Left kidney (tissue), 2 donors: ENCODE results near the gene ANAPC4. TPM values are rescaled to one million over a fixed set of nuclear protein-coding genes. Genes with fewer than 3 reads are reported as not detected.

Experiments used
- DNase-seq: peaks from one replicate; pipeline ENCODE4 v3.0.0-alpha.2; 2013
- polyA plus RNA-seq: library from polyadenylated mRNA; unstranded; fragments of 120-200 nt; gene quantifications from one replicate; pipeline ENCODE4 v1.2.1, GENCODE V29; 2013; ENCODE audit not compliant: insufficient read length

The ANAPC4 gene
- polyA plus RNA-seq, 1 donor: 67.8 TPM

- DNase-seq: no peak
Measured at GRCh38 chr4:25433966-25434827, 57.1 kb downstream of the ANAPC4 start.

DNA sequence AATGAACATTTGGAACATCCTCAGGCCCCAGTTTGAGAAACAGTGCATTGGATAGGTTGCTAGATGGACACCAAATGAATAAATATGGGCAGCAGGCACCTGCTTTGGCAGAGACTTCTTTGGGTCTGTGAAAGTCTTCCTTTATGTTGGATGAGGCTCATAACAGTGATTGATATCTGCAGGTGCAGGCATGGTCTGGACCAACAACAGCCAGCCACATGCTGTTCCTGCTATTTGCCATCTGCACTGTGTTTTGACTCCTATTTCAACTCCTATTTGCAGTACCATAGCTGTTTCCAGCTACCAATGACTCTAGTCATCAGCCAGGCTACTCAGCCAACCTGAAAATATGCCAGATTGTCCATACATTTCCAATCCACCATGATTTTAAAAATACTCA, 60.9 kb downstream of the ANAPC4 start:
- DNase-seq: no peak

- peak; percentile 67 for DNase-seq
Measured at GRCh38 chr4:25439918-25440477, 62.9 kb downstream of the ANAPC4 start.

DNA sequence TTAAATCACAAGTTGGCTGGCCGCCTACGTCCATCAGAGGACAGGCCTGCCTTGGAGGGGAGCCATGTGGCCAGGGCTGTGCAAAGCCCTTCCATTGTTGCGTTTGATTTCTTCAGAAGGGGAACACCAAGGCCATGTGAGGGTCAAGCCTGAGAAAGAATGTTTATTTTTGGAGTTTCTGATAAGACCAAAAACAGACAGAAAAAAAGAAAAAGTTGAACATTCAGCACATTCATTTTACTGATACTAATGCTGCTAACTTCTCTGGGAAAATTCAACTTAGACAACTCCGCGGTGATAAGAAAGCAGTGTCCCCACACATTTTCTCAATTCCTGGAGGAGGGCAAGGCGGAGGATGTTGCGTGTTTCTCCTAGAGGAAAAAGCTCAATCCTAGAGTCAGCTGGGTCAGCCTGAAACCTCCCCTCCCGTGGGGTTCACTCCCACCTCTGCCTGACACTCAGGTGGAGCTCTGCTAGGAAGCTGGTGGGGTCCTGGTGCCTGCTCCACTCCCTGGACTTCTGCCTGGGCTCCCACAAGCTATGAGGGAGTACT, 63.5 kb downstream of the ANAPC4 start:
- no peak for DNase-seq

DNA sequence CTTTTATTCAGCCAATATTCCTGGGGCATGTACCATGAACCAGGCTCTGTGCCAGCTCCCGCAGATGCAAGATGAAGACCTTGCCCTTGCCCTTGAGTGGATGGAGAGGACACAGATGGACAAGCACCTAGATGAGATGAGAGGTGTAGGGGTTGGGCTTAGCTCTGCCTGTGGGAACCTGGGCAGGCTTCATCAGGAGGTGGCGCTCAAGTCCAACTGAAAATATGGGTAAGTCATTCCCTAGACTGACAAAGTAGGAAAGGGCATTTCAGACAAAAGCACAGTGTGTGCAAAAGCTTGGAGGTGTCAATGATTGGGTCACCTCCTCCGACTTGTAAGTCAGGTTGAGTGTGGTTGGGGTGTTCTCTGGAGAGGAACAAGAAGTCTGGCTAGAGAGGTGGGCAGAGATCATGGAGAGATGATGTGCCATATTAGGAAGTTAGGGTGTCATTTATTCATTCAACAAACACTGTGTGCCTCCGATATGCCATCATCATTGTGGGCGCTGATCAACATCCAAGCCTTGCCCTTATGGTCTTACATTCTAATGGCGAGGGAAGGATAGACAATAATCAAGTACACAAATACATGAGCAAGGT, 64.6 kb downstream of the ANAPC4 start:
- peak; percentile 64 for DNase-seq

DNA sequence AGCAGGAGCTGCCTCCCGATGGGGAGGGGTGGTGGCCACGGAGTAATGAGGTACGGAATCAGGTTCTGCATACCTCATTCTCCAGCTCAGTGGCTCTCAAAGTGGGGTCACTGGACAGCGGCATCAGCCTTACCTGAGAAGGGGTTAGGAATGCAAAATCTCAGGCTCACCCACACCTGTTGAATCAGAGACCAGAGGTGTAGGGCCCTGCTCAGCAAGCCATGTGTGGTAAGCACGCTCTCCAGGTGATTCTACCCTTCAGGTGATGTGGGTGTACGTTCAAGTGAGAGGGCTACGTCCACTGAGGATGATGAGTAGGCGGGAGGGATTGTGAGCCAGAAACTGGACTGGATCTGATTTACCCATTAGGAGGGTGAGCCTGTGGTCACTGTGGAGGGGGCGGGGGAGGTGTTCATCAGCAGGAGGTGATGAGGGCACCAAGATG, 65.8 kb downstream of the ANAPC4 start:
- DNase-seq: no peak

DNA sequence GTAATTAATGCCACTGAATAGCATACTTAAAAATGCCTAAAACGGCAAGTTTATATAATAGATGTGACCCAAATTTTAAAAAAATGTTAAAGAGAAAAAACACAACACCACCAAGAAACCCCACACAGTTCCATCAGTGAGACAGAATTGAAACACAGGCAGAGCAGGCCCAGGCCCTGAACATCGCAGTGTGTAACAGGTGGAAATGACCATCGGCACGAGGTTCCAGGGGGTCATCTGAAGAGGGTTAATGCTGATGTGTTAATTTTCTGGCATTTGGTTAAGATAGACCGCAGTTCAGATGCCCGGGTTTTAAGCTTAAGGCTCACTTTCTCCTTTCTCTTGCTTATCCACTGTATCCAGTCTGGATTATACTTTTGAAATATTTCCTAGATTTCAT, 66.8 kb downstream of the ANAPC4 start:
- DNase-seq: no peak

DNA sequence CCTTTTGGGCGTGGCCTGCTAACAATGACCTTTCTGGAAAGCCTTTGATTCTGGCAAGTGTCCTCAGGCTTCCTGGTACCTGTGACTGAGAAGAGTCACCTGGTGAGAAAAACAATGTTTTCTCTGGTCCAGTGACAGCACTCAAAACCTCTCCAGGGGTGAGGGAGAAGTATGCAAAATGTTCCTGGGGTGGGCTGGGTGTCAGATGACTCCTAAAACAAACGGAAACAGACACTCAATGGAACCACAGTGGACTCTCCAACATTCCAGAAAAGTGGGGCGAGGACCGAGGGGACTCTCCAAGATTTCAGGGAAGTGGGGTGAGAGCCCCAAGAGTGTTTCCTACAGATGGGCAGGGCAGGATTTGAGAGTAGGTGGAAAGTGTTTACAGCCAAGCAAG, 69.5 kb downstream of the ANAPC4 start:
- DNase-seq: no peak

- no peak for DNase-seq
Measured at GRCh38 chr4:25448379-25449109, 71.5 kb downstream of the ANAPC4 start.

DNA sequence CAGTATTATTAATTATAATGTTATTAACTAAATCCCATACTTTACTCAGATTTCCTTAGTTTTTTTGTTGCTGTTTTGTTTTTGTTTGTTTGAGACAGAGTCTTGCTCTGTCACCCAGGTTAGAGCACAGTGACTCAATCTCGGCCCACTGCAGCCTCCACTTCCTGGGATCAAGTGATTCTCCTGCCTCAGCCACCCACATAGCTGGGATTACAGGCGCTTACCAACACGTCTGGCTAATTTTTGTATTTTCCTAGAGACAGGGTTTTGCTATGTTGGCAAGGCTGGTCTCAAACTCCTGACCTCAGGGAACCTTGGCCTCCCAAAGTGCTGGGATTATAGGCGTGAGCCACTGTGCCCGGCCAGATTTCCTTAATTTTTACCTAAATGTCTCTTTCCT, 72.2 kb downstream of the ANAPC4 start:
- no peak for DNase-seq

DNA sequence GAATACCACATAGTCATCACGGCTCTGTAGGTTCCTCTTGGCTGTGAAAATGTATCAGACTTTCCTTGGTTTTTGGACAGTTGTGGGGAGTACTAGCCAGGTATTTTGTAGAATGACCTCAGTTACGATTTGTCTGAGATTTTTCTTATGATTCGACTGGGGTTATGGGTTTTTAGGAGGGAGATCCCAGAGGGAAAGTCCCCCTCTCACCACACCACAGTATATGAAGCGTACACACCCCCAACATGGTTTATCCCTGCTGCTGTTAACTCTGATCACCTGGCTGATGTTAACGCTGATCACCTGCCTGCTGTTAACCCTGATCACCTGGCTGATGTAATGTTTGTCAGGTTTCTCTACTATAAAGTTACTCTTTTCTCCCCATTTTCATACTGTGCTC, 72.6 kb downstream of the ANAPC4 start:
- DNase-seq: no peak

GRCh38 chr4:25450491-25450901, 73.4 kb downstream of the ANAPC4 start:
- no peak for DNase-seq

- no peak for DNase-seq
Measured at GRCh38 chr4:25451676-25452075, 74.6 kb downstream of the ANAPC4 start.

- DNase-seq: no peak
Measured at GRCh38 chr4:25452081-25452480, 75.0 kb downstream of the ANAPC4 start.

DNA sequence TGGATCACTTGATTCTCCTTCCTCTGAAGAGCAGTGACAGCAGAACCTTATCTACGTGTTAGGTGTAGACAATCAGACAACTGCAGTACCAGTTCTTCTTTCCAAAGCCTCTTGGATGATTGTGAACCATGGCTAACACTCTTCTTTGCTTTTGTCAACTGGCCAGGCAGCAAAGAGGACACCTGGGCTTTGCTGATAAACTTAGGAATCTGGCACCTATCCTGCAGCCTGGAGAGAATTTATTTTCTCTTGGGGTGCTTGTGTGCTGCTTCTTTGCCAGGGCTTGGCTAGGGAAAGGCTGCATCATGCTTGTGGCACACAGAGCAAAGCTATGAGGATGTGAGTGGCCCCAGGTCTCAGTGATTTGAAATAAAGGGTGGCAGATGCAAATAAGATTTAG, 77.4 kb downstream of the ANAPC4 start:
- no peak for DNase-seq

DNA sequence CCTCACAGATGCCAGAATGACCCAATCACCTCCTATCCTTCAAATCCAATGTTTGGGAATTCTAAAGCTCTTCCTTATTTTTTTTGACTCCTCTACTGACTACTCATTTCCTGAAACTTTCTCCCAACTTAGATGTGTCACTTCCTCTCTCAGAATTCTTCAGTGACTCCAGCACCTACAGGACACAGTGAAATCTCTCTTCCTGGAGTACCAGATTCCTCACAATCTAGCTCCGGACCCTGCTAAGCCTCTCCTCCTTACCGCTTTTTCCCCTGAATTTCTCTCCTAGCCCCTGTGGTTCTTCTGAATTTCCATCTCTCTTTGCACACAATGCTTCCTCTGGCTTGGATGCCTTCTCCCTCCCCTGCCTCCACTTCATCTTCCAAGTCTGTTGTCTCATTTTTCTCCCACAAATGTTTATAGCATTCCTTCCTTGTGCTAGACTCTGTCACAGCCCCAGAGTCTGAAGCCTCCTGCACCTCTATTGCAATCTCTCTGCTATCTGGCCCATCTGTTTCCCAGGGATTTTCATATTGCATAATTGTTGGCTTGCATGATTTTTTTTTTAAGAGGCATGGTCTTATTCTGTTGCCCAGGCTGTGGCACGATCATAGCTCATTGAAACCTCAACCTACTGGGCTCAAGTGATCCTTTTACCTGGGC, 80.1 kb downstream of the ANAPC4 start:
- DNase-seq: no peak

DNA sequence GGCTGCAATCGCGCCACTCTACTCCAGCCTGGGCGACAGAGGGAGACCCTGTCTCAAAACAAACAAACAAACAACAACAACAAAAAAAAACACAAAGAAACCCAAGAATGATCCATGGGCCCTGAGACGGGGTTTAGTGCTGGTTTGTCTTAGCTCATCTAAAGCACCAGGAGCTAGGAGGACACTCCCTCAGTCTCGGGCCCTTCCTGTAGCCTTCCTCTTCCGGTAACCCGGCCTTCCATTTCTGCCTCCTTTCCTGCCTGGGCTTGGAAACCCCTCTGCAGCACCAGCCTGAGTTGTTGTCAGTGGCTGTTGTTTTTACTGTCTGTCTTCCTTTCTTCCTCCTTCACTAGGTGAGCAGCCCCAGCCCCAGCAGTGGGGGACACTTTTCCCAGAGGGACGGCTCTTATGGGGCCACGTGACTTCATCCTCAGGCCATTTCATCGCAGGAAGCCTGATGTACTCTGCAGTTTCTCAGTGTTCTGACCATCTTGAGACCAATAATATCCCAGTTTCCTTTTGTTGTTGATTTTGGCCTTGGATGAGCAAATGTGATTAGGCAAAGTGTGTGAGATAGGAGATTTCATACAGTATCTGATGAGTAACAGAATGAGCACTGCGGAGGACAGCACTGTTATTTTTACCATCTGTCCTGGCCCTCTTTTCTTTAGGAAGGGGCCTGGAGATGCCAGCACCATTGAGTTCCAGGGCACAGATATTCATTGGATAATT, 90.1 kb downstream of the ANAPC4 start:
- no peak for DNase-seq

DNA sequence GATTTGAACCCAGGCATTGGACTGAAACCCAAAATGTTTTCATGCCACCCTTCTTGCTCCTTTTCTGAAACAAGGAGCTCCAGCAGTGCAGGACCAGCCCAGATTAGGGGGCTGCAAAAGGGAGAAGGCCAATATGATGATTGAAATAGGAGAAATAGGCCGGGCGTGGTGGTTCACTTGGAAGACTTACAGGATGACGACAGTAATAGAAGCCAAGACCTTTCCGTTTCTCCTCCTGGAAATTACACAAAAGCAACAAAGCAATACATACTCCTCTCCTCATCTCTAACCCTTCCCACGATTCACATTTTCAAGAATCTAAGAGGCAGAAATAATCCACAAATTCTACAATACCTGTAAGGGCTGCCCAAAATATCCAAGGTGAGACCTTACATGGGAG, 90.8 kb downstream of the ANAPC4 start:
- DNase-seq: no peak
